WTC11 (cell line): ENCODE data around the gene MSI2. TPM values are rescaled to one million over a fixed set of nuclear protein-coding genes. Genes with fewer than 3 reads are reported as not detected.
A peak's percentile ranks its signal among the peaks of the same experiment; 100 is the strongest.

Source experiments
- ATAC-seq: fragments of 200-7000 bp; cut with Tn5 transposase; 2 replicates; pipeline ENCODE4 v1.10.0; 2021; ENCODE audit warnings: mild to moderate bottlenecking, moderate library complexity
- CTCF ChIA-PET: fragments of 300-600 bp; sonication (Branson Sonifier 250); formaldehyde crosslinking; loops from one replicate; lab custom pipeline; 2021; ENCODE audit warnings: antibody characterized with exemption; lab: Charles Lee
- POLR2A ChIA-PET: fragments of 350-600 bp; sonication (Branson Sonifier 250); formaldehyde crosslinking; loops from one replicate; lab custom pipeline; 2021; ENCODE audit warnings: antibody characterized with exemption; lab: Charles Lee
- DNase-seq: peaks from one replicate; pipeline ENCODE4 v3.0.0; 2021; ENCODE audit warnings: low spot score
- H3K27ac Mint-ChIP-seq: 2 replicates; pipeline ENCODE4 v1.8.0; 2021; ENCODE audit warnings: mixed read lengths
- H3K27me3 Mint-ChIP-seq: 2 replicates; pipeline ENCODE4 v1.8.0; 2021; ENCODE audit warnings: low read depth, mild to moderate bottlenecking, moderate library complexity, mixed read lengths
- H3K36me3 Mint-ChIP-seq: 2 replicates; pipeline ENCODE4 v1.8.0; 2021; ENCODE audit warnings: mixed read lengths
- H3K4me1 Mint-ChIP-seq: 2 replicates; pipeline ENCODE4 v1.8.0; 2022; ENCODE audit warnings: mixed read lengths
- H3K4me3 Mint-ChIP-seq: 2 replicates; pipeline ENCODE4 v1.8.0; 2021; ENCODE audit warnings: mild to moderate bottlenecking, moderate library complexity, mixed read lengths
- H3K9me3 Mint-ChIP-seq: 2 replicates; pipeline ENCODE4 v1.8.0; 2021; ENCODE audit warnings: mixed read lengths
- ATF1 ChIP-seq: sonication (generic); formaldehyde crosslinking; IDR thresholded peaks from 2 replicates; pipeline ENCODE4 v1.8.1; 2023; ENCODE audit warnings: mild to moderate bottlenecking, moderate library complexity, missing genetic modification reagents
- CTCF ChIP-seq: fragments of 200-600 bp; IDR thresholded peaks from 2 replicates; pipeline ENCODE4 v1.8.0; 2022; ENCODE audit warnings: antibody characterized with exemption
- ETV6 ChIP-seq: sonication (generic); formaldehyde crosslinking; IDR thresholded peaks from 2 replicates; pipeline ENCODE4 v1.8.1; 2022; ENCODE audit warnings: mild to moderate bottlenecking, missing genetic modification reagents
- MXD4 ChIP-seq: fragments of 250-450 bp; sonication (Bioruptor Pico); IDR thresholded peaks from 2 replicates; pipeline ENCODE4 v1.8.0; 2021; ENCODE audit warnings: mild to moderate bottlenecking, moderate library complexity, borderline replicate concordance
- MYBL2 ChIP-seq: sonication (generic); formaldehyde crosslinking; IDR thresholded peaks from 2 replicates; pipeline ENCODE4 v1.8.1; 2023; ENCODE audit warnings: mild to moderate bottlenecking, moderate library complexity, missing genetic modification reagents
- NR1H2 ChIP-seq: sonication (generic); formaldehyde crosslinking; IDR thresholded peaks from 2 replicates; pipeline ENCODE4 v1.9.0; 2021; ENCODE audit warnings: mild to moderate bottlenecking, moderate library complexity, missing genetic modification reagents
- OVOL2 ChIP-seq: fragments of 250-450 bp; sonication (Bioruptor Pico); IDR thresholded peaks from 2 replicates; pipeline ENCODE4 v1.9.0; 2021; ENCODE audit warnings: mild to moderate bottlenecking, borderline replicate concordance
- RORB ChIP-seq: fragments of 250-450 bp; sonication (Bioruptor Pico); IDR thresholded peaks from 2 replicates; pipeline ENCODE4 v1.9.0; 2021; ENCODE audit warnings: mild to moderate bottlenecking
- SP1 ChIP-seq: sonication (generic); formaldehyde crosslinking; conservative IDR thresholded peaks from 2 replicates; pipeline ENCODE4 v1.8.1; 2022; ENCODE audit warnings: missing genetic modification reagents
- STAT6 ChIP-seq: sonication (generic); formaldehyde crosslinking; conservative IDR thresholded peaks from 2 replicates; pipeline ENCODE4 v1.8.1; 2023; ENCODE audit warnings: mild to moderate bottlenecking, low read depth, missing genetic modification reagents, moderate library complexity
- ZNF138 ChIP-seq: sonication (generic); formaldehyde crosslinking; conservative IDR thresholded peaks from 2 replicates; pipeline ENCODE4 v1.8.1; 2022; ENCODE audit warnings: mild to moderate bottlenecking, moderate library complexity, missing genetic modification reagents
- ZNF416 ChIP-seq: fragments of 250-450 bp; sonication (Bioruptor Pico); IDR thresholded peaks from 2 replicates; pipeline ENCODE4 v1.9.0; 2021; ENCODE audit warnings: mild to moderate bottlenecking, inconsistent platforms
- ZNF671 ChIP-seq: fragments of 250-450 bp; sonication (Bioruptor Pico); IDR thresholded peaks from 2 replicates; pipeline ENCODE4 v1.8.0; 2021; ENCODE audit warnings: mild to moderate bottlenecking
- total RNA-seq: library from RNA; stranded (reverse); gene quantifications from 3 replicates; pipeline ENCODE4 v1.2.3, GENCODE V29; 2021
- TF ChIP-seq, protein P1 (sequence below): sonication (generic); formaldehyde crosslinking; IDR thresholded peaks from 2 replicates; pipeline ENCODE4 v1.8.0; 2023; ENCODE audit warnings: missing genetic modification reagents
- TF ChIP-seq, protein P2 (sequence below): sonication (generic); formaldehyde crosslinking; IDR thresholded peaks from 2 replicates; pipeline ENCODE4 v1.8.0; 2023; ENCODE audit warnings: missing genetic modification reagents, mild to moderate bottlenecking, borderline replicate concordance
- TF ChIP-seq, protein P3 (sequence below): sonication (generic); formaldehyde crosslinking; IDR thresholded peaks from 2 replicates; pipeline ENCODE4 v1.8.0; 2022; ENCODE audit warnings: mild to moderate bottlenecking, missing genetic modification reagents
- TF ChIP-seq, protein P4 (sequence below): fragments of 250-450 bp; sonication (Bioruptor Pico); IDR thresholded peaks from 2 replicates; pipeline ENCODE4 v1.9.0; 2021; ENCODE audit warnings: mild to moderate bottlenecking

The MSI2 gene
- total RNA-seq, 1 experiment from 2014 or later: 82.1 TPM

DNA sequence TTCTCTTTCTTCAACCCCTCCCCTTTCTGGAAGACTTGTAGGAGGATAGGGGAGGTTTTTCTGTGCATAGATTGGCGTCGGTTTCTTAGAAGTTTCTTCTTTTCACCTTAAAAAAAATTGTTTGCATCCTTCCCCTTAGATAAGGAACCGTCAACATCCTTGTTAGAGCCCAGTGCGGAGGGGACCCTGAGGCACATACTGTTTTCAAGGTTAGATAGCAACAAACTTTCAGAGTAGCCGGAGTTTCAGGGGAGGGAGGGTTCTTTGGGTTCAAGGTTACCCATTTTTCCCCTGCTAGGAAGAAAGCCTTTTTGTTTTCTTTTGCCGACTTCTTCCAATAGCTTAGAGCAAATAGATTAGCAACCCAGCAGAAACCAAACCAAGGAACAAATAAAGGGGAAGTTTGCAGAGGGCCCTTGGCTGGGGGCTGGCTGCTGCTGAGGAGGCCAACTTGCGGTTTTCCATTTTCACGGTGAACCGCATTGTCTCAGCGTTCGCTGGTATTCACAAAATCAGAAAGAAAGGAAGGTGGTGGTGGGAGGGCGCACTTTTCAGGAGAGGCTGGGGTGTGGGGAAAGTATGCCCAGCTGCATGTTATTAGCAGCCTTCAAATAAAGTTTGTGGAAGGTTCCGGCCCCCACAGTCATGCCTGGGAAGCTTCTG lies 28.8 kb downstream of the MSI2 start:
- H3K4me3 Mint-ChIP-seq: peak overlapping the region; percentile 31
- ChIA-PET CTCF (interaction anchor here (1.8 kb wide), 1 partner anchor 42 kb away, joined by 12 read pairs; no protein-coding TSS in a partner anchor), POLR2A (no interaction called here)
- H3K27ac Mint-ChIP-seq: peak overlapping the region; percentile 93
- 0 out of 2 replicates have a peak, but pooled peaks have one; percentile 15 for TF ChIP-seq SP1 (CRISPR knock-in tag)
- TF ChIP-seq ZNF138 (CRISPR knock-in tag): no peak
- peaks cover 2% of the 10 kb centered on the region; the same call in 1 of the 2 replicates for H3K36me3 Mint-ChIP-seq
- no peaks in the 10 kb centered on the region for H3K27me3 Mint-ChIP-seq
- H3K9me3 Mint-ChIP-seq: no peaks in the 10 kb centered on the region
- peaks cover 83% of the 10 kb centered on the region for H3K4me1 Mint-ChIP-seq
- ATAC-seq (peak; percentile 60), DNase-seq (peak; percentile 44)

DNA sequence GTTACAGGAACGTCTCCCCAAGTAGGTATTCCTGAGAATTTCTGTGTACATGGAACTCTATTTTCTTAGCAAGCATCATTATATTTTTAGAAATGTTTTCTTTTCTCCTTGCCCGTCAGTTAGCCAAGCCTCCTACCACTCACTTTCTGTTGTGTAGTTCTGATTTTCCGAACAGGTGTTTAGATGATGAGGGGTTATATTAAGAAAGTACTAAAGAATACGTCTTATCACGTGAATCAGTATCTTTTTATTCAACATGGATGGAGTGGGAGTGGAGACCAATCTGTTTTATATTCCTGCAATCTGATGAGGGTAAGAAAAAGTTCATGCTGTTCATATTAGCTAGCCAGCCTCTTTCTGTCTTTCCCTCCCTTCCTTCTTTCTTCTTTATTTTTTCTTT lies 29.4 kb downstream of the MSI2 start:
- Mint-ChIP-seq H3K27me3 (no peaks in the 10 kb centered on the region), H3K36me3 (0 out of 2 replicates have a peak, but pooled peaks cover 2% of the 10 kb centered on the region), H3K4me3 (peak overlapping the region; percentile 31), H3K27ac (peak overlapping the region; percentile 93), H3K9me3 (no peaks in the 10 kb centered on the region), H3K4me1 (peaks cover 81% of the 10 kb centered on the region)
- TF ChIP-seq, protein P1, sequence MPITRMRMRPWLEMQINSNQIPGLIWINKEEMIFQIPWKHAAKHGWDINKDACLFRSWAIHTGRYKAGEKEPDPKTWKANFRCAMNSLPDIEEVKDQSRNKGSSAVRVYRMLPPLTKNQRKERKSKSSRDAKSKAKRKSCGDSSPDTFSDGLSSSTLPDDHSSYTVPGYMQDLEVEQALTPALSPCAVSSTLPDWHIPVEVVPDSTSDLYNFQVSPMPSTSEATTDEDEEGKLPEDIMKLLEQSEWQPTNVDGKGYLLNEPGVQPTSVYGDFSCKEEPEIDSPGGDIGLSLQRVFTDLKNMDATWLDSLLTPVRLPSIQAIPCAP (CRISPR knock-in tag): no peak
- TF ChIP-seq ETV6 (CRISPR knock-in tag) (no peak), ATF1 (no peak), NR1H2 (no peak), MYBL2 (CRISPR knock-in tag) (no peak), MXD4 (CRISPR knock-in tag) (no peak), ZNF671 (CRISPR knock-in tag) (no peak), CTCF (no peak), ZNF416 (no peak), OVOL2 (CRISPR knock-in tag) (no peak), STAT6 (CRISPR knock-in tag) (no peak), RORB (CRISPR knock-in tag) (no peak)
- TF ChIP-seq, protein P2, sequence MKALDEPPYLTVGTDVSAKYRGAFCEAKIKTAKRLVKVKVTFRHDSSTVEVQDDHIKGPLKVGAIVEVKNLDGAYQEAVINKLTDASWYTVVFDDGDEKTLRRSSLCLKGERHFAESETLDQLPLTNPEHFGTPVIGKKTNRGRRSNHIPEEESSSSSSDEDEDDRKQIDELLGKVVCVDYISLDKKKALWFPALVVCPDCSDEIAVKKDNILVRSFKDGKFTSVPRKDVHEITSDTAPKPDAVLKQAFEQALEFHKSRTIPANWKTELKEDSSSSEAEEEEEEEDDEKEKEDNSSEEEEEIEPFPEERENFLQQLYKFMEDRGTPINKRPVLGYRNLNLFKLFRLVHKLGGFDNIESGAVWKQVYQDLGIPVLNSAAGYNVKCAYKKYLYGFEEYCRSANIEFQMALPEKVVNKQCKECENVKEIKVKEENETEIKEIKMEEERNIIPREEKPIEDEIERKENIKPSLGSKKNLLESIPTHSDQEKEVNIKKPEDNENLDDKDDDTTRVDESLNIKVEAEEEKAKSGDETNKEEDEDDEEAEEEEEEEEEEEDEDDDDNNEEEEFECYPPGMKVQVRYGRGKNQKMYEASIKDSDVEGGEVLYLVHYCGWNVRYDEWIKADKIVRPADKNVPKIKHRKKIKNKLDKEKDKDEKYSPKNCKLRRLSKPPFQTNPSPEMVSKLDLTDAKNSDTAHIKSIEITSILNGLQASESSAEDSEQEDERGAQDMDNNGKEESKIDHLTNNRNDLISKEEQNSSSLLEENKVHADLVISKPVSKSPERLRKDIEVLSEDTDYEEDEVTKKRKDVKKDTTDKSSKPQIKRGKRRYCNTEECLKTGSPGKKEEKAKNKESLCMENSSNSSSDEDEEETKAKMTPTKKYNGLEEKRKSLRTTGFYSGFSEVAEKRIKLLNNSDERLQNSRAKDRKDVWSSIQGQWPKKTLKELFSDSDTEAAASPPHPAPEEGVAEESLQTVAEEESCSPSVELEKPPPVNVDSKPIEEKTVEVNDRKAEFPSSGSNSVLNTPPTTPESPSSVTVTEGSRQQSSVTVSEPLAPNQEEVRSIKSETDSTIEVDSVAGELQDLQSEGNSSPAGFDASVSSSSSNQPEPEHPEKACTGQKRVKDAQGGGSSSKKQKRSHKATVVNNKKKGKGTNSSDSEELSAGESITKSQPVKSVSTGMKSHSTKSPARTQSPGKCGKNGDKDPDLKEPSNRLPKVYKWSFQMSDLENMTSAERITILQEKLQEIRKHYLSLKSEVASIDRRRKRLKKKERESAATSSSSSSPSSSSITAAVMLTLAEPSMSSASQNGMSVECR (CRISPR knock-in tag): no peak
- TF ChIP-seq, protein P3, sequence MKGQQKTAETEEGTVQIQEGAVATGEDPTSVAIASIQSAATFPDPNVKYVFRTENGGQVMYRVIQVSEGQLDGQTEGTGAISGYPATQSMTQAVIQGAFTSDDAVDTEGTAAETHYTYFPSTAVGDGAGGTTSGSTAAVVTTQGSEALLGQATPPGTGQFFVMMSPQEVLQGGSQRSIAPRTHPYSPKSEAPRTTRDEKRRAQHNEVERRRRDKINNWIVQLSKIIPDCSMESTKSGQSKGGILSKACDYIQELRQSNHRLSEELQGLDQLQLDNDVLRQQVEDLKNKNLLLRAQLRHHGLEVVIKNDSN (CRISPR knock-in tag): no peak
- TF ChIP-seq, protein P4, sequence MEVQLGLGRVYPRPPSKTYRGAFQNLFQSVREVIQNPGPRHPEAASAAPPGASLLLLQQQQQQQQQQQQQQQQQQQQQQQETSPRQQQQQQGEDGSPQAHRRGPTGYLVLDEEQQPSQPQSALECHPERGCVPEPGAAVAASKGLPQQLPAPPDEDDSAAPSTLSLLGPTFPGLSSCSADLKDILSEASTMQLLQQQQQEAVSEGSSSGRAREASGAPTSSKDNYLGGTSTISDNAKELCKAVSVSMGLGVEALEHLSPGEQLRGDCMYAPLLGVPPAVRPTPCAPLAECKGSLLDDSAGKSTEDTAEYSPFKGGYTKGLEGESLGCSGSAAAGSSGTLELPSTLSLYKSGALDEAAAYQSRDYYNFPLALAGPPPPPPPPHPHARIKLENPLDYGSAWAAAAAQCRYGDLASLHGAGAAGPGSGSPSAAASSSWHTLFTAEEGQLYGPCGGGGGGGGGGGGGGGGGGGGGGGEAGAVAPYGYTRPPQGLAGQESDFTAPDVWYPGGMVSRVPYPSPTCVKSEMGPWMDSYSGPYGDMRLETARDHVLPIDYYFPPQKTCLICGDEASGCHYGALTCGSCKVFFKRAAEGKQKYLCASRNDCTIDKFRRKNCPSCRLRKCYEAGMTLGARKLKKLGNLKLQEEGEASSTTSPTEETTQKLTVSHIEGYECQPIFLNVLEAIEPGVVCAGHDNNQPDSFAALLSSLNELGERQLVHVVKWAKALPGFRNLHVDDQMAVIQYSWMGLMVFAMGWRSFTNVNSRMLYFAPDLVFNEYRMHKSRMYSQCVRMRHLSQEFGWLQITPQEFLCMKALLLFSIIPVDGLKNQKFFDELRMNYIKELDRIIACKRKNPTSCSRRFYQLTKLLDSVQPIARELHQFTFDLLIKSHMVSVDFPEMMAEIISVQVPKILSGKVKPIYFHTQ (CRISPR knock-in tag): no peak
- ATAC-seq (no peak), DNase-seq (no peak)
- CTCF ChIA-PET: interaction anchor here (1.8 kb wide), 1 partner anchor 43 kb away, joined by 12 read pairs; no protein-coding TSS in a partner anchor
- POLR2A ChIA-PET: no interaction called here
